ENCODE data around the gene ZMYND12. TPM values are rescaled to one million over a fixed set of nuclear protein-coding genes. Genes with fewer than 3 reads are reported as not detected.

The ZMYND12 gene
- total RNA-seq, 2 experiments from 2014 or later: 0.96 to 1.3 TPM

GRCh38 chr1:42463921-42464320 is 8.1 kb upstream of the ZMYND12 start:
- H3K36me3 Mint-ChIP-seq (ENCODE audit: low read depth): peaks cover 30% of the 10 kb centered on the region
- H3K27me3 Mint-ChIP-seq: no peaks in the 10 kb centered on the region
- no peaks in the 10 kb centered on the region for H3K9me3 Mint-ChIP-seq
- ChIA-PET POLR2A (interaction anchor here (1.4 to 1.7 kb wide), 2 partner anchors 10 to 195 kb away, joined by 3 to 4 read pairs; no protein-coding TSS in a partner anchor), CTCF (interaction anchor here (1.3 kb wide), 1 partner anchor 303 kb away, joined by 4 read pairs; the partner anchor contains the start of genes C1orf50 and P3H1)
- no peak for DNase-seq
- peak overlapping the region; percentile 73 for H3K4me3 Mint-ChIP-seq
- H3K27ac Mint-ChIP-seq: no peak overlapping the region
- peaks cover 36% of the 10 kb centered on the region for H3K4me1 Mint-ChIP-seq

GRCh38 chr1:42462828-42463763 is 7.3 kb upstream of the ZMYND12 start, which contains the start of gene CCDC30:
CCDC30 (plus strand) TSS chr1:42463286; CDS start chr1:42480552, 17,266 bp downstream.
- Mint-ChIP-seq H3K36me3 (ENCODE audit: low read depth) (peaks cover 38% of the 10 kb centered on the region), H3K9me3 (no peaks in the 10 kb centered on the region), H3K4me1 (peaks cover 43% of the 10 kb centered on the region), H3K27ac (peak within 1 kb of the TSS; percentile 61), H3K4me3 (peak within 1 kb of the TSS; percentile 73), H3K27me3 (no peaks in the 10 kb centered on the region)
- DNase-seq: peak; percentile 97
- POLR2A ChIA-PET: interaction anchor here (0.6 to 1.7 kb wide), 7 partner anchors 11 to 1216 kb away, joined by 3 to 4 read pairs (median 3); partner anchors contain the start of gene PPIH
- CTCF ChIA-PET: interaction anchor here (1.3 kb wide), 1 partner anchor 304 kb away, joined by 4 read pairs; the partner anchor contains the start of genes C1orf50 and P3H1

DNA sequence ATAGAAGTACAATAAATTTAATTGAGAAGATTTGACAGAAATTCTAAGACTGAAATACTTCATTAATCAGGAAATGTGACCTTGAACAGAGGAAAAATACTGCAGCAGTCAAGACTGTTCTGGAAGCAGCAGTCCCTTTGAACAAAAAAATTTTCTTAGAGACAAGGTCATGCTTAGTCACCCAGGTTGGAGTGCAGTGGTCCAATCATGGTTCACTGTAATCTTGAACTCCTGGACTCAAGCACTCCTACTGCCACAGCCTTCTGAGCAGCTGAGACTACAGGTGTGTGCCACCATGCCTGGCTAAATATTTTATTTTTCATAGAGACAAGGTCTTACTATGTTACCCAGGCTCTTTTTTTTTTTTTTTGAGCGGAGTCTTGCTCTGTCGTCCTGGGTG is 5.4 kb upstream of the ZMYND12 start:
- Mint-ChIP-seq H3K4me3 (no peak overlapping the region), H3K36me3 (ENCODE audit: low read depth) (peaks cover 51% of the 10 kb centered on the region), H3K4me1 (peaks cover 55% of the 10 kb centered on the region), H3K9me3 (no peaks in the 10 kb centered on the region), H3K27ac (no peak overlapping the region), H3K27me3 (no peaks in the 10 kb centered on the region)
- no peak for DNase-seq
- CTCF ChIA-PET: no interaction called here
- POLR2A ChIA-PET: no interaction called here

DNA sequence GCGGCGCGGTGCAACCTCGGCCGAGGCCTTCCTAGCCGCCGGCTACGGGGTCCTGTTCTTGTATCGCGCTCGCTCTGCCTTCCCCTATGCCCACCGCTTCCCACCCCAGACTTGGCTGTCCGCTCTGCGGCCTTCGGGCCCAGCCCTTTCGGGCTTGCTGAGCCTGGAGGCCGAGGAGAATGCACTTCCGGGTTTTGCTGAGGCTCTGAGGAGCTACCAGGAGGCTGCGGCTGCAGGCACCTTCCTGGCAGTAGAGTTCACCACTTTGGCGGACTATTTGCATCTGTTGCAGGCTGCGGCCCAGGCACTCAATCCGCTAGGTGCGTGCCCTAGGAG is 900 bp upstream of the ZMYND12 start:
- Mint-ChIP-seq H3K27ac (peak overlapping the region; percentile 94), H3K9me3 (no peaks in the 10 kb centered on the region), H3K27me3 (peaks cover 1% of the 10 kb centered on the region), H3K4me3 (peak overlapping the region; percentile 91), H3K4me1 (peaks cover 42% of the 10 kb centered on the region), H3K36me3 (ENCODE audit: low read depth) (peaks cover 43% of the 10 kb centered on the region)
- DNase-seq: peak; percentile 71
- ChIA-PET CTCF (interaction anchor here (0.8 to 0.9 kb wide), 2 partner anchors 227 to 309 kb away, joined by 3 to 4 read pairs; no protein-coding TSS in a partner anchor), POLR2A (interaction anchor here (0.6 to 1.9 kb wide), 14 partner anchors 9 to 1766 kb away, joined by 3 to 11 read pairs (median 4); partner anchors contain the start of genes C1orf50, FOXJ3, NFYC and P3H1)

GRCh38 chr1:42454403-42454802 is 1.4 kb downstream of the ZMYND12 start:
- Mint-ChIP-seq H3K9me3 (no peaks in the 10 kb centered on the region), H3K27me3 (peaks cover 1% of the 10 kb centered on the region), H3K4me3 (peak overlapping the region; percentile 15), H3K4me1 (peaks cover 37% of the 10 kb centered on the region), H3K27ac (no peak overlapping the region), H3K36me3 (ENCODE audit: low read depth) (peaks cover 25% of the 10 kb centered on the region)
- no peak for DNase-seq
- CTCF ChIA-PET: no interaction called here
- POLR2A ChIA-PET: interaction anchor here (0.7 kb wide), 1 partner anchor 557 kb away, joined by 3 read pairs; no protein-coding TSS in a partner anchor

DNA sequence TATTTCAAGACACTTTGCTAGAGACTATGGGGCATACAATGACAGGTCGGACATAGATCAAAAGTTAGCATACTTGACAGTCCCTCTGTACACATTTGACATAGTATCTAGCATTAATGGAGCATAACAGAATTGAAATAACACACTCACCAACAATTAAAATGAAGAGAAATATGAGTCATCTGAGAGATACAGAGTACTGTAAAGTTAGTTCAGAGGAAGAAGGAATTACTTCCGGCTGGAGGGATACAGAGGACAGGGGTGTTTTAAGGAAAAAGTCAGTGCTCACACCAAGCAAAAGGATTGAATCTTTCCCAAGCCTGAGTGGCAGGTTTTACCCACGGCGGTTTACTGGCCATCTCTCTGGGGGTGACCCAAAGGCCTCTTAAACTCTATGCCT is 2.4 kb downstream of the ZMYND12 start:
- ChIA-PET POLR2A (no interaction called here), CTCF (no interaction called here)
- H3K4me1 Mint-ChIP-seq: peaks cover 32% of the 10 kb centered on the region
- peaks cover 1% of the 10 kb centered on the region for H3K27me3 Mint-ChIP-seq
- peaks cover 16% of the 10 kb centered on the region for H3K36me3 Mint-ChIP-seq (ENCODE audit: low read depth)
- no peak for DNase-seq
- H3K9me3 Mint-ChIP-seq: no peaks in the 10 kb centered on the region
- no peak overlapping the region for H3K27ac Mint-ChIP-seq
- no peak overlapping the region for H3K4me3 Mint-ChIP-seq

- no peaks in the 10 kb centered on the region for H3K36me3 Mint-ChIP-seq (ENCODE audit: low read depth)
- CTCF ChIA-PET: interaction anchor here (0.8 kb wide), 1 partner anchor 276 kb away, joined by 3 read pairs; no protein-coding TSS in a partner anchor
- H3K27me3 Mint-ChIP-seq: peaks cover 1% of the 10 kb centered on the region
- DNase-seq: no peak
- POLR2A ChIA-PET: no interaction called here
- H3K9me3 Mint-ChIP-seq: no peaks in the 10 kb centered on the region
- no peak overlapping the region for H3K27ac Mint-ChIP-seq
- no peak overlapping the region for H3K4me3 Mint-ChIP-seq
- peaks cover 10% of the 10 kb centered on the region for H3K4me1 Mint-ChIP-seq
These were observed 5.8 kb downstream of the ZMYND12 start for GRCh38 chr1:42450061-42450460.

GRCh38 chr1:42449256-42449655 is 6.6 kb downstream of the ZMYND12 start:
- no peak overlapping the region for H3K4me3 Mint-ChIP-seq
- POLR2A ChIA-PET: no interaction called here
- CTCF ChIA-PET: no interaction called here
- DNase-seq: no peak
- H3K27ac Mint-ChIP-seq: no peak overlapping the region
- H3K36me3 Mint-ChIP-seq (ENCODE audit: low read depth): no peaks in the 10 kb centered on the region
- peaks cover 6% of the 10 kb centered on the region for H3K4me1 Mint-ChIP-seq
- peaks cover 1% of the 10 kb centered on the region for H3K27me3 Mint-ChIP-seq
- H3K9me3 Mint-ChIP-seq: no peaks in the 10 kb centered on the region

DNA sequence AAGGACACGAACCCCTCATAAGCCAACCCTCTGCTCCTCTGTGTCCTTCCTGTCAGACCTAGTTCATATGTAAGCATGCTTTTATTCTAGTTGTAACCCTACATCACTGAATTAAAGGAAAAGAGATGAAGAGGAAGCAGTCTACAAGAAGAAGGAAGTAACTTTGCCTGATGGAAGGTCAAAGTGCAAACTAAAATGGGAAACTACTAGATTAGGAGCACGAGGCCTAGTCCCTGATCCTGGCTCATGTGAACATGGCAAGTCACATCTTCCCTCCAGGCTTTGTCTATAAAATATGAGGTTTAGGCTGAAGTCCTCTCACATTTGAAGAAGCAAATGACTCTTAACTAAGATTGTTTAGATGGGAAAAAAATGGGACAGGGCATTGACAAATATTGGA is 13.2 kb downstream of the ZMYND12 start:
- POLR2A ChIA-PET: no interaction called here
- Mint-ChIP-seq H3K4me3 (no peak overlapping the region), H3K27me3 (no peaks in the 10 kb centered on the region), H3K27ac (no peak overlapping the region), H3K9me3 (no peaks in the 10 kb centered on the region), H3K36me3 (ENCODE audit: low read depth) (no peaks in the 10 kb centered on the region), H3K4me1 (no peaks in the 10 kb centered on the region)
- CTCF ChIA-PET: no interaction called here
- DNase-seq: no peak

DNA sequence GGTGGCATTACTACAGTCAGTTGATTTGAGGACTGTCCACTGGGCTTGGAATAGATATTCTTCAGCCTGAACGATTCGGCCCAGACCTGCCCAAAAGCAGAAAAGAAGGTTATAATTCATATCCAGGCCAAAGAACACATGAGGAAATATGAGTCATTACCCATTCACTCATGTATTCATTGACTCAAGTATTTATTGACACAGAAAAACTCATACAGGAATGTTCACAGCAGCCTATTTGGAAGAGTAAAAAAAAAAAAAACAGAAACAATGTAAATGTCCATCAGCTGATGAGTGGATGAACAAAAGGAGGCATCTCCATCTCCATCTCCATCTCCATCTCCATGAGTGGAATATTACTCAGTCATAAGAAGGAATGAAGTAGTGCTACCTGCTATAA is 15.9 kb downstream of the ZMYND12 start:
- Mint-ChIP-seq H3K9me3 (no peaks in the 10 kb centered on the region), H3K27me3 (no peaks in the 10 kb centered on the region), H3K4me1 (no peaks in the 10 kb centered on the region), H3K36me3 (ENCODE audit: low read depth) (no peaks in the 10 kb centered on the region), H3K4me3 (no peak overlapping the region), H3K27ac (no peak overlapping the region)
- ChIA-PET POLR2A (no interaction called here), CTCF (no interaction called here)
- no peak for DNase-seq

- H3K36me3 Mint-ChIP-seq (ENCODE audit: low read depth): no peaks in the 10 kb centered on the region
- H3K4me1 Mint-ChIP-seq: no peaks in the 10 kb centered on the region
- H3K27ac Mint-ChIP-seq: no peak overlapping the region
- POLR2A ChIA-PET: no interaction called here
- H3K9me3 Mint-ChIP-seq: no peaks in the 10 kb centered on the region
- H3K27me3 Mint-ChIP-seq: no peaks in the 10 kb centered on the region
- no peak overlapping the region for H3K4me3 Mint-ChIP-seq
- DNase-seq: no peak
- CTCF ChIA-PET: no interaction called here
These were observed 21.5 kb downstream of the ZMYND12 start for GRCh38 chr1:42434340-42434739.

DNA sequence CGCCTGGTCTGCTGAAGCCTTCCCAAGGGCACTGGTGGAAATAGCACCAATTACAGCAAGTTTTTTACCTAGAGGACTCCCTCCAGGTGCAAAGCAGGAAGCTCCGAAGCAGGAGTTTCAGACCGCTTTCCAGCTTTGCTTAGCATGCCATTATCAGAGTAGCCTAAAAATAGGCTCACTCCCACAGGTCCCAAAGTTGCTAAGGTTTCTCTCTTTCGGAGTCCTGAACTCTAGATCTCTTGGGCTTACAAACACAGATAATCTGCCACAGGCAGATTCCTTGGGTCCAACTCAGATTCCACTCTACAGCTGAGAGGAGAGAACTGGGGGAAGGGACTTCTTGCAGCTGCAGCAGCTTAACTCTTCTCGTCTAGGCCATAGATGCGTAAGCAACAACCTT is 22.5 kb downstream of the ZMYND12 start:
- Mint-ChIP-seq H3K9me3 (no peaks in the 10 kb centered on the region), H3K27me3 (no peaks in the 10 kb centered on the region), H3K4me3 (no peak overlapping the region), H3K36me3 (ENCODE audit: low read depth) (no peaks in the 10 kb centered on the region), H3K27ac (no peak overlapping the region), H3K4me1 (no peaks in the 10 kb centered on the region)
- CTCF ChIA-PET: no interaction called here
- POLR2A ChIA-PET: no interaction called here
- DNase-seq: no peak

DNA sequence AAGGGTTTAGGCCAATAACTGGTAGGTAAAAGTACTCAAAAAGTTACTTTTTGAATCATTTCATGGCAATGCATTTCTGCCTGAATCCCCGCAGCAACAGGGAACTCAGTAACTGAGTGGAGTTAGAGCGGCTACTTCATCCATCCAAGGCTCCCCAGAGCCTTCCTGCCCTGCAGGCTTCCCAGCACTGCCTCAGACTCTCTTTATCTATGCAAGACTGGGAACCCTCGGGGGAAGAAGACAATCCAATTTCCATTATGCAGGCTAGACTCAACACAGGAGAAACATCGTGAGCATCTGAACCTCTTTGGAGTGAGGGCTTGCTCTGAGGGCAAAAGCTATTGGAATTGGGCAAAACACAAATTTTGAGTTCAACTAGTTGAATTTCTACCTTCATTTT is 23.1 kb downstream of the ZMYND12 start:
- POLR2A ChIA-PET: no interaction called here
- Mint-ChIP-seq H3K9me3 (no peaks in the 10 kb centered on the region), H3K27ac (no peak overlapping the region), H3K4me3 (no peak overlapping the region), H3K4me1 (no peaks in the 10 kb centered on the region), H3K36me3 (ENCODE audit: low read depth) (no peaks in the 10 kb centered on the region), H3K27me3 (no peaks in the 10 kb centered on the region)
- CTCF ChIA-PET: no interaction called here
- DNase-seq: no peak

All from activated CD4-positive, alpha-beta memory T cell treated with anti-CD3 and anti-CD28 coated beads, Interleukin-2, amount 10 ng/mL, durations not matched to agents 7 days and 5 days (primary cell).